Suprapubic skin (tissue), 4 donors: ENCODE measurements around the gene RAB31. TPM values are rescaled to one million over a fixed set of nuclear protein-coding genes. Genes with fewer than 3 reads are reported as not detected.

Source experiments
- DNase-seq, 2 donors: peaks; one replicate each; pipeline ENCODE4 v3.0.0-alpha.2; 2019; ENCODE audit warnings: low spot score in 2 of 2
- H3K27ac ChIP-seq: fragments of 200-600 bp; sonication (generic); one replicate; pipeline ENCODE4 v1.5.1; 2019
- H3K27me3 ChIP-seq: fragments of 200-600 bp; sonication (generic); one replicate; pipeline ENCODE4 v1.5.1; 2019
- H3K36me3 ChIP-seq: fragments of 200-600 bp; sonication (generic); one replicate; pipeline ENCODE4 v1.5.1; 2019
- H3K4me1 ChIP-seq: fragments of 200-600 bp; sonication (generic); one replicate; pipeline ENCODE4 v1.5.1; 2019
- H3K4me3 ChIP-seq: fragments of 200-600 bp; sonication (generic); one replicate; pipeline ENCODE4 v1.5.1; 2019; ENCODE audit warnings: mild to moderate bottlenecking
- H3K9me3 ChIP-seq: fragments of 200-600 bp; sonication (generic); one replicate; pipeline ENCODE4 v1.5.1; 2019
- CTCF ChIP-seq, 2 donors: fragments of 200-600 bp in 1 of 2; fragments of 450-650 bp in 1 of 2; sonication (generic) in 1 of 2; IDR thresholded peaks; one replicate each; pipeline ENCODE4 v1.5.1; 2016 to 2019; ENCODE audit warnings: antibody characterized with exemption in 2 of 2, mild to moderate bottlenecking in 1 of 2, moderate library complexity in 1 of 2
- EP300 ChIP-seq: sonication (generic); formaldehyde crosslinking; IDR thresholded peaks from one replicate; pipeline ENCODE4 v1.6.1; 2017; ENCODE audit warnings: antibody characterized with exemption
- POLR2A ChIP-seq, 2 donors: fragments of 450-650 bp; IDR thresholded peaks; one replicate each; pipeline ENCODE4 v1.6.1; 2017; ENCODE audit warnings: antibody characterized with exemption in 2 of 2, mild to moderate bottlenecking in 2 of 2, moderate library complexity in 2 of 2
- POLR2AphosphoS5 ChIP-seq, 3 donors: sonication (generic); formaldehyde crosslinking; IDR thresholded peaks; one replicate each; pipeline ENCODE4 v1.6.1; 2017; ENCODE audit warnings: antibody characterized with exemption in 3 of 3
- whole genome bisulfite sequencing: methylation state at CpG from one replicate; pipeline ENCODE4 v1.1.5; 2018; 5-methylcytosine and 5-hydroxymethylcytosine counted together
- total RNA-seq, 4 donors: library from RNA; depleted of rRNA; stranded (reverse); fragments of >200 nt; gene quantifications; one replicate each; pipeline ENCODE4 v1.1.0, GENCODE V29; 2016

Gene RAB31
- total RNA-seq, 4 donors from 2014 or later, result 5.8 to 15.2 (median 11.4) TPM

DNA sequence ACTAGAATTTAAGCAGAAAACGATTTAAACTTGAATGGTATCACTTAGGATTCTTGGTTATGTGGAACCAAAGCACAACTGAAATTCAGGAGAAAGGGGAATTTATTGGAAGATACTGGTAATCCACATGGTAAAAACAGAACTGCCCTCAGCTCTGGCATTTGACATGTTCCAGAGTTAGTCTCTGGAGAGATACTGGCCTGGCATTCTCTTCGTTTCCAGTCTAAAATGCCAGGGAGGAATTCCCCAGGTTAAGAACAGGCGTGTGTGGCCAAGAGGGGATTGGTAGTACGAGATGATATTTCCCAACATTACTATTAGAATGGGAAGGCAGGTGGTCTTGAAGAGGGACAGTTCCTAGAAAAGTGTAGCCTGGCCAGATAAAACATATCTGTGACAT lies 109.2 kb downstream of the RAB31 start:
- TF ChIP-seq POLR2AphosphoS5 (IDR thresholded peaks at IDR 0.05) (no peak), EP300 (no peak), CTCF (IDR thresholded peaks at IDR 0.05) (no peak), POLR2A (IDR thresholded peaks at IDR 0.05) (no peak)
- Histone ChIP-seq H3K9me3 (no peaks in the 10 kb centered on the region), H3K27me3 (no peaks in the 10 kb centered on the region), H3K4me1 (no peaks in the 10 kb centered on the region), H3K27ac (no peak overlapping the region), H3K36me3 (no peaks in the 10 kb centered on the region), H3K4me3 (no peak overlapping the region)
- DNase-seq, result no peak
- WGBS, result 93% methylated on average over 4 of the region's 4 CpGs

- H3K27ac ChIP-seq, result no peak overlapping the region
- TF ChIP-seq POLR2AphosphoS5 (IDR thresholded peaks at IDR 0.05) (no peak), POLR2A (IDR thresholded peaks at IDR 0.05) (no peak), EP300 (no peak), CTCF (IDR thresholded peaks at IDR 0.05) (no peak)
- no peaks in the 10 kb centered on the region for H3K36me3 ChIP-seq
- H3K4me3 ChIP-seq, result no peak overlapping the region
- 92% methylated on average over 8 of the region's 8 CpGs for WGBS
- no peaks in the 10 kb centered on the region for H3K4me1 ChIP-seq
- H3K9me3 ChIP-seq, result no peaks in the 10 kb centered on the region
- no peak for DNase-seq
- no peaks in the 10 kb centered on the region for H3K27me3 ChIP-seq
Observed at GRCh38 chr18:9817725-9818422, 109.8 kb downstream of the RAB31 start.

- Histone ChIP-seq H3K4me3 (no peak overlapping the region), H3K27me3 (no peaks in the 10 kb centered on the region), H3K4me1 (no peaks in the 10 kb centered on the region), H3K36me3 (no peaks in the 10 kb centered on the region), H3K9me3 (no peaks in the 10 kb centered on the region), H3K27ac (no peak overlapping the region)
- DNase-seq, result no peak
- 95% methylated on average over 2 of the region's 2 CpGs for WGBS
- no peak for TF ChIP-seq EP300
- TF ChIP-seq CTCF (IDR thresholded peaks at IDR 0.05), result no peak
- no peak for TF ChIP-seq POLR2AphosphoS5 (IDR thresholded peaks at IDR 0.05)
- TF ChIP-seq POLR2A (IDR thresholded peaks at IDR 0.05), result no peak
Observed at GRCh38 chr18:9818423-9818734, 110.3 kb downstream of the RAB31 start.

GRCh38 chr18:9820127-9820526 lies 112.0 kb downstream of the RAB31 start:
- Histone ChIP-seq H3K4me1 (peaks cover 12% of the 10 kb centered on the region), H3K27me3 (no peaks in the 10 kb centered on the region), H3K4me3 (no peak overlapping the region), H3K9me3 (no peaks in the 10 kb centered on the region), H3K36me3 (no peaks in the 10 kb centered on the region), H3K27ac (no peak overlapping the region)
- TF ChIP-seq POLR2AphosphoS5 (IDR thresholded peaks at IDR 0.05) (no peak), POLR2A (IDR thresholded peaks at IDR 0.05) (no peak), EP300 (no peak), CTCF (IDR thresholded peaks at IDR 0.05) (no peak)
- no peak for DNase-seq

DNA sequence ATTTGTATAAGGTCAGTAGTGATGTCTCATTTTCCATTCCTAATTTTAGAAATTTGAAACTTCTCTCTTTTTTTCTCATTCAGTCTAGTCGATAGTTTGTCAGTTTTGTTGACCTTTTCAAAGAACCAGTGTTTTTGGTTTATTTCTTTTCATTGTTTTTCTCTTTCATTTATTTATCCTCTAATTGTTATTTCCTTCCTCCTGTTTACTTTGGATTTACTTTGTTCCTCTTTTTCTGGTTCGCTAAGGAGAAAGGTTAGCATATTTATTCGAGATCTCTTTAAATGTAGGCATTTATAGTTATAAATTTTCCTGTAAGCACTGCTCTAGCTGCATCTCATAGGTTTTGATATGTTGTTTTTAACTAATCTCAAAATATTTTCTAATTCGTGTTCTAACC lies 112.6 kb downstream of the RAB31 start:
- DNase-seq, result no peak
- Histone ChIP-seq H3K4me1 (peaks cover 18% of the 10 kb centered on the region), H3K4me3 (no peak overlapping the region), H3K27ac (no peak overlapping the region), H3K36me3 (no peaks in the 10 kb centered on the region), H3K9me3 (no peaks in the 10 kb centered on the region), H3K27me3 (no peaks in the 10 kb centered on the region)
- TF ChIP-seq POLR2AphosphoS5 (IDR thresholded peaks at IDR 0.05) (no peak), CTCF (IDR thresholded peaks at IDR 0.05) (no peak)
- WGBS, result 83% methylated on average over 4 of the region's 4 CpGs
